Tibial artery (tissue), 4 donors: ENCODE results near the gene AQP2.

Experiments used
- DNase-seq, 2 donors: peaks; one replicate each; pipeline ENCODE4 v3.0.0-alpha.2; 2019
- H3K27ac ChIP-seq, 2 donors: fragments of 200-600 bp; sonication (generic) in 1 of 2; 1 replicate in 1 of 2; 2 replicates in 1 of 2; pipeline ENCODE4 v1.5.1; 2018 to 2019; ENCODE audit warnings: mild to moderate bottlenecking in 1 of 2
- H3K27me3 ChIP-seq, 2 donors: fragments of 200-600 bp; sonication (generic) in 1 of 2; one replicate each; pipeline versions ENCODE4 v1.5.1 to v1.6.0; 2016 to 2019
- H3K36me3 ChIP-seq, 3 donors: fragments of 200-600 bp; sonication (generic) in 2 of 3; one replicate each; pipeline ENCODE4 v1.5.1; 2016 to 2019; ENCODE audit warnings: mild to moderate bottlenecking in 2 of 3
- H3K4me1 ChIP-seq, 4 donors: fragments of 200-600 bp; sonication (generic) in 2 of 4; 1 replicate in 3 of 4; 2 replicates in 1 of 4; pipeline ENCODE4 v1.5.1; 2016 to 2019
- H3K4me3 ChIP-seq, 2 donors: fragments of 200-600 bp; sonication (generic) in 1 of 2; 1 replicate in 1 of 2; 2 replicates in 1 of 2; pipeline ENCODE4 v1.5.1; 2018 to 2019; ENCODE audit warnings: mild to moderate bottlenecking in 2 of 2
- H3K9me3 ChIP-seq, 3 donors: fragments of 200-600 bp; sonication (generic) in 1 of 3; one replicate each; pipeline ENCODE4 v1.5.1; 2016 to 2019
- CTCF ChIP-seq, 2 experiments: fragments of 200-600 bp in 1 of 2; fragments of 450-650 bp in 1 of 2; IDR thresholded peaks; one replicate each; pipeline ENCODE4 v1.5.1; 2017 to 2019; ENCODE audit warnings: antibody characterized with exemption in 2 of 2, mild to moderate bottlenecking in 1 of 2, moderate library complexity in 1 of 2
- intact Hi-C: fragments of 100-400 bp; cut with DNase I; formaldehyde crosslinking; loops from one replicate; pipeline ENCODE4 v1.15.0; 2023; ENCODE audit warnings: low total_unique reads

Gene AQP2

GRCh38 chr12:49932533-49933130 lies 17.9 kb upstream of the AQP2 start:
- Histone ChIP-seq H3K4me3 (no peak overlapping the region), H3K27ac (no peak overlapping the region)

GRCh38 chr12:49933796-49934195 lies 16.7 kb upstream of the AQP2 start:
- DNase-seq, result no peak
- intact Hi-C loops, result no loop called here
- Histone ChIP-seq H3K27me3 (peaks cover 0 to 5% of the 10 kb centered on the region in 2 donors), H3K36me3 (no peaks in the 10 kb centered on the region), H3K9me3 (no peaks in the 10 kb centered on the region), H3K4me1 (no peaks in the 10 kb centered on the region), H3K4me3 (no peak overlapping the region), H3K27ac (no peak overlapping the region)
- TF ChIP-seq CTCF (IDR thresholded peaks at IDR 0.05), result no peak

More at GRCh38 chr12:49932533-49933130, 17.9 kb upstream of the AQP2 start:
- TF ChIP-seq CTCF (IDR thresholded peaks at IDR 0.05), result no peak
- H3K36me3 ChIP-seq, result no peaks in the 10 kb centered on the region
- intact Hi-C loops, result no loop called here
- DNase-seq, result no peak
- no peaks in the 10 kb centered on the region for H3K9me3 ChIP-seq
- H3K4me1 ChIP-seq, result no peaks in the 10 kb centered on the region
- peaks cover 0 to 5% of the 10 kb centered on the region in 2 donors for H3K27me3 ChIP-seq

GRCh38 chr12:49934505-49934904 lies 16.0 kb upstream of the AQP2 start:
- H3K4me1 ChIP-seq, result no peaks in the 10 kb centered on the region
- intact Hi-C loops, result no loop called here

GRCh38 chr12:49936925-49937324 lies 13.6 kb upstream of the AQP2 start:
- no peak for TF ChIP-seq CTCF (IDR thresholded peaks at IDR 0.05)
- DNase-seq, result no peak
- no peaks in the 10 kb centered on the region for H3K9me3 ChIP-seq
- H3K4me3 ChIP-seq, result no peak overlapping the region
- H3K36me3 ChIP-seq, result no peaks in the 10 kb centered on the region
- H3K4me1 ChIP-seq, result no peaks in the 10 kb centered on the region
- no peaks in the 10 kb centered on the region for H3K27me3 ChIP-seq
- H3K27ac ChIP-seq, result no peak overlapping the region
- intact Hi-C loops, result no loop called here

More at GRCh38 chr12:49934505-49934904, 16.0 kb upstream of the AQP2 start:
- Histone ChIP-seq H3K27ac (no peak overlapping the region), H3K36me3 (no peaks in the 10 kb centered on the region), H3K27me3 (peaks cover 0 to 4% of the 10 kb centered on the region in 2 donors), H3K9me3 (no peaks in the 10 kb centered on the region), H3K4me3 (no peak overlapping the region)
- TF ChIP-seq CTCF (IDR thresholded peaks at IDR 0.05), result no peak
- DNase-seq, result no peak

GRCh38 chr12:49937639-49938300 lies 12.8 kb upstream of the AQP2 start:
- Histone ChIP-seq H3K27ac (no peak overlapping the region), H3K27me3 (no peaks in the 10 kb centered on the region), H3K4me3 (no peak overlapping the region), H3K9me3 (no peaks in the 10 kb centered on the region), H3K36me3 (no peaks in the 10 kb centered on the region), H3K4me1 (no peaks in the 10 kb centered on the region)
- TF ChIP-seq CTCF (IDR thresholded peaks at IDR 0.05), result no peak
- intact Hi-C loops, result no loop called here
- DNase-seq, result no peak
